HCT116 (cell line): Measurements from ENCODE around the gene FHIT. TPM values are rescaled to one million over a fixed set of nuclear protein-coding genes. Genes with fewer than 3 reads are reported as not detected.

Source experiments
- ATAC-seq: fragments of 200-7000 bp; cut with Tn5 transposase; 2 replicates; pipeline ENCODE4 v1.9.1; 2020; ENCODE audit warnings: mild to moderate bottlenecking, moderate library complexity
- BruUV-seq: library from RNA; stranded (reverse); fragments of 400-500 nt; replicated peaks from 2 replicates; lab custom pipeline; 2021; lab: Mats Ljungman, UMichigan
- CTCF ChIA-PET: fragments of 300-600 bp; sonication (Branson Sonifier 250); formaldehyde crosslinking; loops from one replicate; lab custom pipeline; 2021; ENCODE audit warnings: antibody characterized with exemption; lab: Charles Lee
- POLR2A ChIA-PET: fragments of 300-600, 350-600 bp; sonication (Branson Sonifier 250); formaldehyde crosslinking; loops from one replicate; lab custom pipeline; 2021; ENCODE audit warnings: antibody characterized with exemption; lab: Charles Lee
- RAD21 ChIA-PET, 2 experiments: fragments of 300-600 bp; sonication (Branson Sonifier 250); formaldehyde crosslinking; loops; one replicate each; lab custom pipeline; 2023; ENCODE audit warnings: low total read pairs in 2 of 2; ENCODE audit not compliant: uncharacterized antibody in 2 of 2, unreplicated experiment in 2 of 2, low non-redundant PET in 1 of 2; lab: Charles Lee
- DNase-seq: peaks from one replicate; pipeline ENCODE4 v3.0.0-alpha.2; 2010; ENCODE audit warnings: low read depth, low spot score
- H2AFZ ChIP-seq: fragments of 200-600 bp; shearing (Covaris generic), sonication (generic); 2 replicates; pipeline ENCODE4 v1.6.1; 2017; ENCODE audit warnings: low read depth, mixed run types, mixed read lengths, antibody characterized with exemption, low read length; ENCODE audit not compliant: poor library complexity, severe bottlenecking
- H3K27ac ChIP-seq: 2 replicates; pipeline ENCODE4 v1.5.1; 2012; ENCODE audit warnings: low read depth, low read length
- H3K27me3 ChIP-seq: fragments of 200-600 bp; sonication (generic); 2 replicates; pipeline ENCODE4 v1.6.1; 2016; ENCODE audit warnings: mixed run types, low read length, mixed read lengths; ENCODE audit not compliant: insufficient read depth
- H3K36me3 ChIP-seq, 2 experiments: fragments of 200-500 bp in 1 of 2; fragments of 200-600 bp in 1 of 2; sonication (Bioruptor generic) in 1 of 2; sonication (generic) in 1 of 2; 2 replicates each; pipeline versions ENCODE4 v1.5.1 to v1.6.1; 2014 to 2016; ENCODE audit warnings: low read length in 2 of 2, inconsistent platforms in 1 of 2, mixed read lengths in 1 of 2, mixed run types in 1 of 2; ENCODE audit not compliant: insufficient read depth in 2 of 2, control insufficient read depth in 1 of 2
- H3K4me1 ChIP-seq, 2 experiments: fragments of 200-600 bp in 1 of 2; sonication (generic) in 1 of 2; 2 replicates each; pipeline versions ENCODE4 v1.5.1 to v1.6.1; 2012 to 2017; ENCODE audit warnings: low read length in 2 of 2, inconsistent platforms in 1 of 2, mild to moderate bottlenecking in 1 of 2, mixed read lengths in 1 of 2, mixed run types in 1 of 2, moderate library complexity in 1 of 2; ENCODE audit not compliant: insufficient read depth in 2 of 2, control insufficient read depth in 1 of 2
- H3K4me2 ChIP-seq: fragments of 200-600 bp; sonication (generic); 2 replicates; pipeline ENCODE4 v1.6.1; 2017; ENCODE audit warnings: mixed run types, low read length, mixed read lengths
- H3K4me3 ChIP-seq, 2 experiments: fragments of 200-600 bp in 1 of 2; sonication (generic) in 1 of 2; replicated peaks in 1 of 2; 2 replicates each; pipeline ENCODE4 v1.5.1; 2011 to 2016; ENCODE audit warnings: low read length in 2 of 2, control low read depth in 1 of 2, low read depth in 1 of 2, mild to moderate bottlenecking in 1 of 2, mixed read lengths in 1 of 2, mixed run types in 1 of 2
- H3K79me2 ChIP-seq: fragments of 200-600 bp; sonication (generic); 2 replicates; pipeline ENCODE4 v1.6.1; 2017; ENCODE audit warnings: mild to moderate bottlenecking, mixed run types, low read length, moderate library complexity, mixed read lengths; ENCODE audit not compliant: insufficient read depth
- H3K9ac ChIP-seq: fragments of 200-600 bp; sonication (generic); 2 replicates; pipeline ENCODE4 v1.6.1; 2016; ENCODE audit warnings: low read length, mixed read lengths
- H3K9me2 ChIP-seq: fragments of 200-600 bp; sonication (generic), shearing (Covaris generic); 2 replicates; pipeline ENCODE4 v1.6.1; 2017; ENCODE audit warnings: mixed run types, mild to moderate bottlenecking, moderate library complexity; ENCODE audit not compliant: insufficient read depth
- H3K9me3 ChIP-seq, 2 experiments: fragments of 200-500 bp in 1 of 2; fragments of 200-600 bp in 1 of 2; sonication (Bioruptor generic) in 1 of 2; sonication (generic) in 1 of 2; 2 replicates each; pipeline ENCODE4 v1.6.1; 2014 to 2017; ENCODE audit warnings: low read length in 2 of 2, mixed read lengths in 2 of 2, inconsistent platforms in 1 of 2, low read depth in 1 of 2, mild to moderate bottlenecking in 1 of 2, mixed run types in 1 of 2, moderate library complexity in 1 of 2; ENCODE audit not compliant: control insufficient read depth in 1 of 2, insufficient read depth in 1 of 2
- H4K20me1 ChIP-seq: fragments of 200-600 bp; sonication (generic), shearing (Covaris generic); 2 replicates; pipeline ENCODE4 v1.6.1; 2017; ENCODE audit warnings: mixed run types, mild to moderate bottlenecking, moderate library complexity; ENCODE audit not compliant: insufficient read depth
- ATF3 ChIP-seq: IDR thresholded peaks from 2 replicates; pipeline ENCODE4 v1.6.1; 2012
- CEBPB ChIP-seq: IDR thresholded peaks from 2 replicates; pipeline ENCODE4 v1.6.1; 2012; ENCODE audit warnings: low read depth
- EZH2phosphoT487 ChIP-seq: fragments of 200-600 bp; IDR thresholded peaks from 2 replicates; pipeline ENCODE4 v1.6.1; 2018; ENCODE audit warnings: antibody characterized with exemption, borderline replicate concordance
- JUND ChIP-seq: IDR thresholded peaks from 2 replicates; pipeline ENCODE4 v1.6.1; 2012
- POLR2A ChIP-seq: IDR thresholded peaks from 2 replicates; pipeline ENCODE4 v1.7.0; 2011; ENCODE audit warnings: borderline replicate concordance; ENCODE audit not compliant: insufficient read depth, insufficient read length; ENCODE audit errors: extremely low read depth
- POLR2AphosphoS5 ChIP-seq: IDR thresholded peaks from 2 replicates; pipeline ENCODE4 v1.6.1; 2011; ENCODE audit warnings: mild to moderate bottlenecking, low read depth, low read length, moderate library complexity
- REST ChIP-seq: IDR thresholded peaks from 2 replicates; pipeline ENCODE4 v1.6.1; 2012; ENCODE audit warnings: low read depth
- SP1 ChIP-seq: IDR thresholded peaks from 2 replicates; pipeline ENCODE4 v1.6.1; 2012; ENCODE audit warnings: low read depth
- YY1 ChIP-seq: IDR thresholded peaks from 2 replicates; pipeline ENCODE4 v1.6.1; 2011; ENCODE audit warnings: low read length, low read depth, moderate library complexity, mild to moderate bottlenecking; ENCODE audit not compliant: insufficient replicate concordance; ENCODE audit errors: extremely low read depth
- ZFX ChIP-seq: fragments of 450-650 bp; IDR thresholded peaks from 2 replicates; pipeline ENCODE4 v1.6.1; 2017
- ZNF274 ChIP-seq: fragments of 200-500 bp; sonication (Bioruptor generic); IDR thresholded peaks from 2 replicates; pipeline ENCODE4 v1.6.1; 2014; ENCODE audit warnings: mild to moderate bottlenecking, low read depth, low read length, inconsistent platforms
- intact Hi-C: fragments of 100-400 bp; cut with micrococcal nuclease; formaldehyde crosslinking; loops from 2 replicates; pipeline ENCODE4 v1.10.0; 2022
- total RNA-seq: library from RNA; stranded (reverse); gene quantifications from one replicate; pipeline ENCODE4 v1.2.1, GENCODE V29; 2021; ENCODE audit not compliant: unreplicated experiment

Gene FHIT
- total RNA-seq, 1 experiment from 2014 or later, result 20.1 TPM

GRCh38 chr3:60015032-60015705 lies 1236.1 kb downstream of the FHIT start:
- no peak overlapping the region for H3K9ac ChIP-seq
- H3K27me3 ChIP-seq, result peaks cover 4% of the 10 kb centered on the region; the same call in 1 of the 2 replicates
- H3K27ac ChIP-seq, result no peak overlapping the region
- H4K20me1 ChIP-seq, result no peaks in the 10 kb centered on the region
- H3K9me2 ChIP-seq, result no peaks in the 10 kb centered on the region
- no peak overlapping the region for H2AFZ ChIP-seq
- RAD21 ChIA-PET, result no interaction called here
- no TSS peak for BruUV-seq
- intact Hi-C loops, result no loop called here
- no peaks in the 10 kb centered on the region for H3K9me3 ChIP-seq
- TF ChIP-seq REST (no peak), POLR2A (no peak), SP1 (no peak), YY1 (no peak), ZNF274 (no peak), POLR2AphosphoS5 (no peak), ATF3 (no peak), ZFX (no peak), EZH2phosphoT487 (no peak), JUND (no peak), CEBPB (no peak)
- no peak overlapping the region for H3K4me2 ChIP-seq
- no peak for DNase-seq
- CTCF ChIA-PET, result no interaction called here
- POLR2A ChIA-PET, result no interaction called here
- no peak for ATAC-seq
- H3K79me2 ChIP-seq, result no peaks in the 10 kb centered on the region
- no peak overlapping the region for H3K4me3 ChIP-seq
- H3K4me1 ChIP-seq, result no peaks in the 10 kb centered on the region
- H3K36me3 ChIP-seq, result no peaks in the 10 kb centered on the region
